Superior temporal gyrus (tissue), 1 donor: ENCODE results near the gene MXD1.

ENCODE experiments used
- DNase-seq: peaks from one replicate; pipeline ENCODE4 v3.0.0-alpha.2; 2016; ENCODE audit errors: extremely low spot score

Gene MXD1

GRCh38 chr2:69977186-69977585 lies 62.3 kb downstream of the MXD1 start:
- no peak for DNase-seq

GRCh38 chr2:69977906-69978482 lies 63.1 kb downstream of the MXD1 start:
- DNase-seq: no peak

GRCh38 chr2:69979902-69980807 lies 65.2 kb downstream of the MXD1 start:
- no peak for DNase-seq

GRCh38 chr2:69983392-69983966 lies 68.6 kb downstream of the MXD1 start:
- no peak for DNase-seq

- no peak for DNase-seq
Measured at GRCh38 chr2:69985216-69985615, 70.3 kb downstream of the MXD1 start.

GRCh38 chr2:69985688-69986087 lies 70.8 kb downstream of the MXD1 start:
- no peak for DNase-seq

- DNase-seq: no peak
Measured at GRCh38 chr2:69986691-69987090, 71.8 kb downstream of the MXD1 start.

- DNase-seq: no peak
Measured at GRCh38 chr2:69988086-69988635, 73.3 kb downstream of the MXD1 start.

GRCh38 chr2:69989009-69989408 lies 74.1 kb downstream of the MXD1 start:
- DNase-seq: no peak

GRCh38 chr2:69989441-69990105 lies 74.7 kb downstream of the MXD1 start:
- DNase-seq: no peak
